GM12872 (cell line): ENCODE measurements around the gene UBE2Q1.

ENCODE experiments used
- TF ChIP-seq, protein P1 (sequence below): IDR thresholded peaks from 3 replicates; pipeline ENCODE4 v1.5.1; 2011; ENCODE audit warnings: low read depth, mild to moderate bottlenecking, low read length, moderate library complexity; ENCODE audit not compliant: insufficient read depth

UBE2Q1 gene

DNA sequence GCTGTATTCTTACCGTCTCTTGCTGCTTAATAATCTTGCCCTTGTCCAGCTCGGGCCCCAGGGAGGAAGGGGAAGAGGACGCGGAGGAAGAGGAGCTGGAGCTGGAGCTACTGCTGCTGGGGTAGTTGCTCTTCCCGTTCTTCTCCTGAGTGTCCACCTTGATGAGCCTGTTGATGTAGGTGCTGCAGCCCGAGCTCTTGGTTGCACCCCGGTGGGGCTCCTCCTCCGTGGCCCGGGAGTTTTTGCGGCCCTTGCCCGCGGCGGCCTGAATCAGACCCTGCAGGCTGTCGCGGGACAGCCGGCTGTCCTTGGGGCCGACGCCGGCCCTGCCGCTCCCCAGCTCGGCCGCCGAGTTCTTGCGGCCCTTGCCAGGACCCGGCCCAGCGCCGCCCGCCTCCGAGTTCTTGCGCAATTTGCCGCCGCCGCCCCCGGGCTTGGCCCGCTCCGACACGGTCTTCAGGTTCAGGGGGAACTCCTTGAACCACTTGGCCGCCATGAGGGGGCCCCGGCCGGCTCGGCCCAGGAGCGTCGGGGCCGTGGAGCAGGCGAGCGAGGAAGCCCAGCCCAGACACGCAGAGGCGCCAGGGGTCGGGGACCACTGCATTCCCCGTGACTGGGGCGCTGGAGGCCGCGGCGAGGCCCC, 56.9 kb downstream of the UBE2Q1 start:
- TF ChIP-seq, protein P1, sequence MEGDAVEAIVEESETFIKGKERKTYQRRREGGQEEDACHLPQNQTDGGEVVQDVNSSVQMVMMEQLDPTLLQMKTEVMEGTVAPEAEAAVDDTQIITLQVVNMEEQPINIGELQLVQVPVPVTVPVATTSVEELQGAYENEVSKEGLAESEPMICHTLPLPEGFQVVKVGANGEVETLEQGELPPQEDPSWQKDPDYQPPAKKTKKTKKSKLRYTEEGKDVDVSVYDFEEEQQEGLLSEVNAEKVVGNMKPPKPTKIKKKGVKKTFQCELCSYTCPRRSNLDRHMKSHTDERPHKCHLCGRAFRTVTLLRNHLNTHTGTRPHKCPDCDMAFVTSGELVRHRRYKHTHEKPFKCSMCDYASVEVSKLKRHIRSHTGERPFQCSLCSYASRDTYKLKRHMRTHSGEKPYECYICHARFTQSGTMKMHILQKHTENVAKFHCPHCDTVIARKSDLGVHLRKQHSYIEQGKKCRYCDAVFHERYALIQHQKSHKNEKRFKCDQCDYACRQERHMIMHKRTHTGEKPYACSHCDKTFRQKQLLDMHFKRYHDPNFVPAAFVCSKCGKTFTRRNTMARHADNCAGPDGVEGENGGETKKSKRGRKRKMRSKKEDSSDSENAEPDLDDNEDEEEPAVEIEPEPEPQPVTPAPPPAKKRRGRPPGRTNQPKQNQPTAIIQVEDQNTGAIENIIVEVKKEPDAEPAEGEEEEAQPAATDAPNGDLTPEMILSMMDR: no peak

DNA sequence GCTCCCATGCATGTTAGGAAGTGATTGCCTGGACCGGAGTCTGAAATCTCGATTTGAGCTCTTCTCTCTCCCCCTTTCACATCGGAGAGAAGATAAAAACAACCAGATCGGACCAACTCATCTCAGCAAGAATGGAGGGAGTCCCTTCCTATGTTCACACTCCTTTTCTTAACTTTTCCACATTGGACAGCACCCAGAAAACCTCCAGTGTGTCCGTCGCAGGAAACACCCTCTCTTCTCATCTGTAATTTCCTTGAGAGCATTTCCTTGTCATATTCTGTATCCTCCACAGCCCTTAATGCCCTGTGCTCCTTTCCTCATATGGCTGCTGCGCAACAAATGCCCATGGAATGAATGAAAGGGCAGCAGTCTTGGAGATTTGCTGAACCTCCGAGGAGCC, 57.9 kb downstream of the UBE2Q1 start:
- TF ChIP-seq, protein P1: no peak

DNA sequence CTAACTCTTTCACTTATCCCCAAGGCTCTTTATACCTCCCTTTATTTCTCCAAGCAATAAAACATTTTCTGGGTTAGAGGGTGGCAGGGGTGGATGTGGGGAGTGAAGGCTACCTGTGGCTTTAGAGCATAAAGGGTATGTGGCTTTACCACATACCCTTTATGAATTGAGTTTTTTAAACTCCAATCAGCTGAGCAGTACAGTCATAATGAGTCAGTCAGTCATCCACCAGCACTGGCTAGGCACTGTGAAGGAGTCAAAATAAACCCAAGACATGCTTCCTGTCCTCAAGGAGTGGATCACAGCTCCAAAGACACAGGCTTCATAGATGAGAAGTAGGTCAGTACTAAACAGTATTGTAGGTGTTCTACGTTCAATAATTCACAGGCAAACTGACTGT, 59.0 kb downstream of the UBE2Q1 start:
- TF ChIP-seq, protein P1: no peak
